Fibroblast of upper back skin (primary cell): ENCODE results near the gene RNF150.
"Not testable (repeated sequence)": the region's sequence is repeated elsewhere in the genome, so short reads cannot be mapped to it uniquely, and the experiment has no call there.

Experiments
- DNase-seq: peaks from one replicate; pipeline ENCODE4 v3.0.0-alpha.2; 2013

The RNF150 gene

DNA sequence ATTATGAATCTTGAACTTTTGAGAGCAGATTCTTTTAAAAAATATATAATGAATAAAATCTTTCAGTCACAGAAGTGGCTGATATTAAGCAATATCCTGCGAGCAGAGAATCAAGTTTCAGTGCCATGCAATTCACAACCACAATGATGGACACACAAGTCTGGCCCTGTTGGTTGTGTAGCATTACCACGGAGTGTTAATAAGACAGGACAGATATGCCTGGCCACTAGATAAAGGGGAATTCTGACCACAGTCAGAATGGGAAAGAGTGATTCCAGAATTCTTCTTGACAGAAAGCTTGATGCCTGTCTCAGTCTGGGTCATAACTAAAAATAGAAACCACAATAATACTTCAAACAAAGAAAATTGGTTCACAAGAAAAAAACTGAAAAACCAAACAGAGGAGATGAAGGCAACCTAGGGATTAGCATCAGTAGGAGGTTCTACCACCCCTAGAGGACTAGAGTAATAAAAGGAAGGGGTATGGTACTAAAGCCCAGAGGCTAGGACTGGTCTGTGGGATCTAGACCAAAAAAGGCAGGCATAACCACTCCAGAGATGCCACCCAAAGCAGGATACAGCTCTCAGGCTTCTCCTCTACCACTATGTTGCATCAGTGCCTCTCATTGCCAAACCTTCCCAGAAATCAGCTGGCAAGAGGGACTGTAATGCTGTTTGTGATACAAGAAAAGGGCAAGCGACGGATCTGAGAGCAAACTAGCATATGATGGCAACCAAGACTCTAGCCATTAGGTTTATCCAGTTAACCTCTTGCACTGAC is 59.0 kb downstream of the RNF150 start:
- peak; percentile 58 for DNase-seq

GRCh38 chr4:141066690-141067089 is 66.6 kb downstream of the RNF150 start:
- no peak for DNase-seq

DNA sequence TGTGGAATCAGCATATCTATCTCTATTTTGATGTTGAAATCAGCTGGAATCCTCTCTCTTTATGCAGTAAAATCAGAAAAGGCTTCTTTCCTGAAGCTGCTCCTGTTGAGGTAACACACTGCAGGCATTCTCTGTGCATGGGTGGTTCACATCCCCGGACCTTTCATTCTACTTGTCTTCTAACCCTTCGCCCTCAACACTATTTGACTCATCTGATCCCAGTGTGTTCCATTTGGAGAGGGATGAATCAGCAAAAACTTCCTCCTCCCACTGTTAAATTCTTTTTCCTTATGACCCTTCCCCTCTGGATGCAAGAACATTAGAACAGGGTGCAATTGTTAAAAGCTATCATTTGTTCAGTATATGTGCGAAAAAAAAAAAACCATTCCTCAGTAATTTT is 67.4 kb downstream of the RNF150 start:
- no peak for DNase-seq

GRCh38 chr4:141062651-141063050 is 70.6 kb downstream of the RNF150 start:
- DNase-seq = no peak

DNA sequence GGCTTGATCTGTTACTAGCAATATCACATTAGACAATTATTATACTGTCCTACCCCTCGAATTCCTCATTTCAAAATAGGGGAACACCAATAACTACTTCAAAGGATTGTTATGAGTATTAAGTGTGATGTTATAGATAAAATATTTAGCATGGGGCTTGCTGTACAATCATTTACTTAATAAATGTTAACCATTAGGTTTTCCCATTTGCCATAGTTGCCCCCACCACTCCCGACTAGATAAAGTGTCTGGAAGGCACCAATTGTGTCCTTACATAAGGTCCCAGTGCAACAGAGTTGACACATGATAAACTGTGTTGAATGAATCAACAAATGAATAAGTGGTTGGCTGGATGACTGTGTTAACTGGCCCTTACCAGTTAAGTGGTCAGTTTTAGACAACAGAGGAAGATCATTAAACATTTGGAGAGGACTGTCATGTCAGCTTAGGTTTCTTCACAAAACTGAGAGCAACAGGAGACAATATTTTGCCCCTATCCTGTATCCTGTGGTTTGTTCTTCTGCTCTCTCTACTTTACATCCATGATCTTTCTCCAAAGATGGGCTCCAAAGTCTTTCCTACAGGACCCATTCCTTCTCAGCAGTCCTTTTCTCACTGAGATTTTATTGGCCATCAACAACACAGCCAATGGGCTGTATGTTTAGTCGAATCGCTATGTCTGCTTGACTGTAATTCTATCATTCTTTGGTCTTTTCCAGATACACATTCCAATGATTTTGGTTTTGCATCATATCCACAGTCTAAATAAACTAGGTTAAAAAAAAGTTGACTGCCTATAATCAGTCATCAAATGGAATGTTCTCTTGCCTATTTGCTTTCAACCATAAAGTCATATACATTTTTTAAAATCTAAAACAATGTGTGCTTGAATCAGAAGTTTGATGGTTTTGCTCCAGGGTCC is 74.4 kb downstream of the RNF150 start:
- DNase-seq = peak; percentile 89

GRCh38 chr4:141057582-141057981 is 75.7 kb downstream of the RNF150 start:
- DNase-seq = no peak

- DNase-seq = peak; percentile 16
Measured at GRCh38 chr4:141056473-141056872, 76.8 kb downstream of the RNF150 start.

DNA sequence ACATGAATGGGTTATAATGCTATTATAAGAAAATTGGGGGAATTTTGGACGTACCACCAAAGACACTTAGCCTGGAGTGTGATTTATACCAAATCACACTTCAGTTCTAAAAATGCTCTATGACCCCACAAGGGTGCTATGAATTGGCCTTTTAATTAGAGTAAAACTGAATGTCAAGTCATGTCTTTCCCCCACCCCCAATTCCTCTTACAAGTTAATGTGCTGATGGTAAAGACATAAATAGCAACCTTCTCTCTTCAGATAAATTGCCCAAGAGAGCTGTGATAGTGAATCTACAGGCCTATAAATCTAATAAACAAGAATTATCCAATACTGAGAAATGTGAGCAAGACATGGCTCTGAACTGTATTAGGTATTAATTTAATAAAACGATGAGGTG is 78.8 kb downstream of the RNF150 start:
- DNase-seq = no peak

- not testable (repeated sequence) for DNase-seq
Measured at GRCh38 chr4:141050999-141051398, 82.3 kb downstream of the RNF150 start.

DNA sequence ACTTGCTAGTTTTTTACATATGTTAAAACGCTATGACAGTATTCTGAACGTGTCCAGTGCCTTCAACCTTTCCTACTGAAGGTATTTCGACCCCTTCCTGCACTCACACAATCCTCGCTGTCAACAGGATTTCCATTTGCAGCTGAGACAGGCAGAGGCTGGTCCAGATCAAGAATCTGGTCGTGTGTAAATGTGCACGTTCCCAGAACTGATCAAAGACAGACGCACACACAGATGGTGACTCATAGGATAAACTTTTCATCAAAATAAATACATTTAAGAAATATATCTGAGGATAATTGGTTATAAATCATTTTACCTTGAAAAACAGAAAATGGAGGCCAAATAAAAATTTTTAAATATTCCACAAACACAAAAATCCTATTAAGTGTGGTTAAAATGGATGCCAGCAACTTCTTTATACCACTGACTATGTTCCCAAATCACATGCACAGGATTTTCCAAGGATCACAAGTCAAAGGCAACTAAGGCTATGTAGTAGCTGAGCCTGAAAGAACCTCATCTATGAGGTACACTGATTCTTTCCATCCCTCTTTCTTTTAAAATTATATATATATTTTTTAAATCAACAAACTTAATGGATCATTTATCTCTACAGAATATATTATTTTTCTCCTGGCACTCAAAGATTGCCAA is 85.9 kb downstream of the RNF150 start:
- DNase-seq = peak; percentile 93

GRCh38 chr4:141046255-141046654 is 87.0 kb downstream of the RNF150 start:
- peak; percentile 99 for DNase-seq

DNA sequence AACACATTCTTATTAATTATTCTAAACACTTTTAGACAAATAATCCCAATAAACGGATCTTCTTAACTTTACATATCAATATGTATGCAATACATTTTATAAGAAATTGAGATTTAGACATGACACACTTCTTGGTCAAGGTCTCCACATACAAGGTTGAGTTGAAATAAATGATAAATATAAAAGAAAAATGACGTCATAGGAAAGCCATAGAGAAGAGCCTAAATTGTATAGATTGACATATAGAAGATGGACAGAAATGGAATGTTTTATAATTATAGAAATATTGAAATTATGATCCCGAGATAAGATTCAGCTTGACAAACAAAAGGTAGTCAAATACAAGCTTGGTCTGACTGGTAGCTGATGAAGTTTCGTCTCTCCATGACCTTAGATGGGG is 87.4 kb downstream of the RNF150 start:
- DNase-seq = no peak

DNA sequence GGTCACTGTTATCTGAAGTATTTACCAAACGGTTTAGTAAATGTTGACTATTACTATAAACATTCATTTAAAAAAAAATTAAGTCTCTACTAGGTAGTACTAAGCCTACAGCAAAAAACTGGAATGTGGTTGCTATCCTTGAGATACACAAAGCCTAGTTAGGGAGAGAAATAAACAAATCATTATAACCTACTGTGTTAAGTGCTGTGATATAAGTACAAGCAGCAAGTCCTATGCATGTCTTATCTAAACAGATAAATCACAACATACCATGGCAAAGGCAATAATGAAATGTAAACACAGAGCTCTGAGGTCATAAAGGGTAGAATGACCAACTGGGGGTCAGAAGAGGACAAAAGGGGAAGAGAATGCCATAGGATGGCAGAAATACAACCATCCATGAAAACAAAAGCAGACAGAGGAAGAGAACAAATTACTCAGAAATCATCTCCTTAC is 92.2 kb downstream of the RNF150 start:
- DNase-seq = no peak

DNA sequence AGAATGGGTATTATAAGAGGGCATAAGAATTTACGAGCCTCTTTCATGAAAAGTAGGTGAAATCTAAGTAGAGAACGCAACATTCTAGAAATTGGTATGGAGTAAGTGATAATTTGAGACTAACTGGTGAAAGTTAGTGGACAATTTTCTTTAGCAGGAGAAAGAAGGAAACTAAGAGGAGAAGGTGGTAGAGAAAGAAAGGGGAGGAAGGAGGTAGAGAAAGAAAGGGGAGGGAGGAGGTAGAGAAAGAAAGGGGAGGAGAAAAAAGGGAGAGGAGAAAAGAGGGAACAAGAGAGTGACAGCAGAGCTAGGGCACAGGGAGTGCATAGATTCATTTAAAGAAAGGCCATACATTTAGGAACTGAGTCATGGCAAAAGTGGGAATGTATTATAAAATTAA is 94.1 kb downstream of the RNF150 start:
- no peak for DNase-seq

DNA sequence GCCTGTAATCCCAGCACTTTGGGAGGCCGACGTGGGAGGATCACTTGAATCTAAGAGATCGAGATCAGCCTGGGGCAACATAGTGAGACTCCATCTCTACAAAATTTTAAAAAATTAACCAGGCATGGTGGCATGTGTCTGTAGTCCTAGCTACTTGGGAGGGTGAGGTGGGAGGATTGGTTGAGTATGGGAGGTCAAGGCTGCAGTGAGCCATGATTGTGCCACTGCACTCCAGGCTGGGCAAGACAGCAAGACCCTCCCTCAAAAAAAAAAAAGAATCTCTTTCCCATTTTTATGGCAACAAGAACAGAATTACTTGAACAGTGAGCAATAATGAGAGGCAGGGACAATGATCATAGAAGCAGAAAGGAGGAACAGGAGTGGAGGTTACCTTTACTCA is 94.8 kb downstream of the RNF150 start:
- no peak for DNase-seq

- no peak for DNase-seq
Measured at GRCh38 chr4:141037446-141037845, 95.8 kb downstream of the RNF150 start.

GRCh38 chr4:141036786-141037185 is 96.5 kb downstream of the RNF150 start:
- peak; percentile 41 for DNase-seq

GRCh38 chr4:141035920-141036319 is 97.3 kb downstream of the RNF150 start:
- no peak for DNase-seq

GRCh38 chr4:141028024-141028529 is 105.2 kb downstream of the RNF150 start:
- peak; percentile 98 for DNase-seq

DNA sequence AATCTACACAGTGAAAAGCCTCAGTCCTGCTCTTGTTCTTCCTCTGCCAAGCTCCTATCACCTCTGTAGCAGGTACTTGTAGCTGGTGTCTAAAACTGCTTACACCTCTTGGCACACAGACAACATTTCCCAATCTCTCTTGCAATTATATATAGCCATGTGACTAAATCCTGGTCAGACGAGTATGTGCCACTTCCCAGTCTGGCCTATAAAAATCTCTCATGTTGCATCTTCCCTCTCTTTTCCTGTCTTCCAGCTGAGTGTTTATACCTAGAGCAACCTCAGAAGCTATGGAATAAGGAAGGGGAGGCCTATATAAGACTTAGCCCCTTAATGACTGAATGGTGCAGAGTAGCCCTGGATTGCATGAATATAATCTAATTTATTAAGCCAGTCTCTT is 105.8 kb downstream of the RNF150 start:
- DNase-seq = peak; percentile 69

DNA sequence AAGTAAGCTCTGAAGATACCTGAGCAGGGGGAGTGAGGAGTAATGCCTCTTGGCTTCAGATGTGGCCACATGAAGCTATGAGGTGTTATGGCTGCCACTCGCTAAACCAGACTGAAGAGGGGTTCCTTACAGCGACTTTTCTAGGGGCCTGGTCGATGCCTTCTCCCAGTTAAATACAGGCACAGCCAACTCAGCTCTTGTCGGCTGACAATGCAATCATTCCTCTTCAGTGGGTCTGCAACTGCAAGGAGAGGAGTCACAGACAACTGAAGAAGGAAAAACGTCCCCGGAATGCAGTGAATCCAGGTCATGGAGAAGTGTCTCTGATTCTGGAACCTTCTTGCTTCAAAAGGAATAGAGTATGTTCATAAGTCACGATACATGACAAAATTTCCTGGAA is 106.4 kb downstream of the RNF150 start:
- DNase-seq = peak; percentile 30

DNA sequence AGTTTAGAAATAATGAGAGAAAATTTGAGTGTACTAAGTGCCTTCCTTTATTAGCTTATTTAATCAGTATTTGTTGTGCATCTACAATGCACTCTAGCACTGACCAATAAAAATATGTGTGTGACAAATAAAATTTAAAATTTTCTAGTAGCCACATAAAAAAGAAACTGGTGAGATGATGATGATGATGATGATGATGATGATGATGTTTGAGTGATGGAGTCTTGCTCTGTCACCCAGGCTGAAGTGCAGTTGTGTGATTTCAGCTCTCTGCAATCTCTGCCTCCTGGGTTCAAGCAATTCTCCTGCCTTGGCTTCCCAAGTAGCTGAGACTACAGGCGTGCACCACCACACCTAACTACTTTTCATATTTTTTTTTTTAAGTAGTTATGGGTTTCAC is 110.2 kb downstream of the RNF150 start:
- DNase-seq = no peak

DNA sequence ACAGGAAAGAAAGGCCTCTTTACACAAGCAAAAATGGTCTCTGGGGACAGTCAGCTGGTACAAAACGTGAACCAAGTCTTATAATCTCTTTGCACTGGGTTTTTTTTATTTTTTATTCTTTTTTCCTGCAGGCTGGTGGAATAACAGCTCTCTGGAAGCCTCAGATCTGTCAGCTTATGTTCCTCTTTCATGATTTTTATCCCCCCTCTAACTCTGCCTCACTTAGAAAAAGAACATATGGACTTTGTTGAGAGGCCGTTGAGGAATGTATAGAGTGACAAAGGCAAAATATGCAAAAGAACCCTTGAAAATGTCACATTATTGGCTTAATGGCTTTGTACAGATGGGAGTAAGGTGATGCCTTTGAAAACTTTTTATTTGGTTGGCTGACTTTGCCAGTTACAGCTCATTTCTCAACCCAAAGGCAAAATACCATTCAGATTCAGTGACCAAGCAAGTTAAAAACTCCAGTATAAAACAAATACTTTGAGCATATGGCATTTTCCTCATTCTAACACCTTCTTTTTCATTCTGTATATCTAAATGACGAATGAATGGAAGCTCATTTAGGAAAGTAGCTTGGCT is 111.1 kb downstream of the RNF150 start:
- peak; percentile 36 for DNase-seq
